H1 (cell line): ENCODE data around the gene GNL2.
A peak's percentile ranks its signal among the peaks of the same experiment; 100 is the strongest.

Source experiments
- CREB1 ChIP-seq: IDR thresholded peaks from 2 replicates; pipeline ENCODE4 v1.6.1; 2012; ENCODE audit warnings: inconsistent platforms
- CTCF ChIP-seq, 3 experiments: IDR thresholded peaks; 1 replicate in 2 of 3; 2 replicates in 1 of 3; pipeline versions ENCODE4 v1.5.1 to v1.6.1; 2011; ENCODE audit warnings: low read length in 3 of 3, mild to moderate bottlenecking in 3 of 3, inconsistent platforms in 2 of 3, low read depth in 1 of 3, moderate library complexity in 1 of 3; ENCODE audit not compliant: insufficient read depth in 1 of 3; ENCODE audit errors: control extremely low read depth in 1 of 3
- EGR1 ChIP-seq: IDR thresholded peaks from 2 replicates; pipeline ENCODE4 v1.6.1; 2011; ENCODE audit warnings: low read depth, low read length, borderline replicate concordance
- GABPA ChIP-seq: IDR thresholded peaks from 2 replicates; pipeline ENCODE4 v1.6.1; 2011; ENCODE audit warnings: mild to moderate bottlenecking, low read length, moderate library complexity, borderline replicate concordance; ENCODE audit not compliant: insufficient read depth
- JUN ChIP-seq: IDR thresholded peaks from 2 replicates; pipeline ENCODE4 v1.6.1; 2011; ENCODE audit warnings: low read depth, mild to moderate bottlenecking, improper control_type of control experiment, low read length
- POLR2A ChIP-seq, 2 experiments: IDR thresholded peaks; 1 replicate in 1 of 2; 2 replicates in 1 of 2; pipeline ENCODE4 v1.6.1; 2011; ENCODE audit warnings: low read depth in 2 of 2, low read length in 2 of 2, mild to moderate bottlenecking in 2 of 2; ENCODE audit errors: control extremely low read depth in 1 of 2
- POLR2AphosphoS5 ChIP-seq: IDR thresholded peaks from 2 replicates; pipeline ENCODE4 v1.6.1; 2011; ENCODE audit warnings: low read depth, low read length
- RAD21 ChIP-seq, 2 experiments: IDR thresholded peaks in 1 of 2; conservative IDR thresholded peaks in 1 of 2; 2 replicates each; pipeline ENCODE4 v1.6.1; 2011; ENCODE audit warnings: low read depth in 2 of 2, low read length in 2 of 2, improper control_type of control experiment in 1 of 2, inconsistent platforms in 1 of 2, mild to moderate bottlenecking in 1 of 2, moderate library complexity in 1 of 2
- RNF2 ChIP-seq: fragments of 200-900, 300-1000 bp; sonication (generic); IDR thresholded peaks from 2 replicates; pipeline ENCODE4 v1.7.1; 2016; ENCODE audit warnings: borderline replicate concordance, low read depth, mild to moderate bottlenecking, antibody characterized with exemption, low read length; ENCODE audit not compliant: poor library complexity, severe bottlenecking; ENCODE audit errors: missing control alignments
- SIN3A ChIP-seq, 2 experiments: IDR thresholded peaks in 1 of 2; conservative IDR thresholded peaks in 1 of 2; 2 replicates each; pipeline ENCODE4 v1.6.1; 2011 to 2012; ENCODE audit warnings: low read length in 2 of 2, improper control_type of control experiment in 1 of 2, low read depth in 1 of 2, mild to moderate bottlenecking in 1 of 2
- SIX5 ChIP-seq: IDR thresholded peaks from 2 replicates; pipeline ENCODE4 v1.6.1; 2011; ENCODE audit warnings: mild to moderate bottlenecking, low read depth, low read length
- SUZ12 ChIP-seq: fragments of 200-600 bp; sonication (generic); IDR thresholded peaks from 2 replicates; pipeline ENCODE4 v1.6.1; 2012; ENCODE audit warnings: mild to moderate bottlenecking, inconsistent platforms, low read length, moderate library complexity, mixed read lengths
- ZNF274 ChIP-seq: IDR thresholded peaks from 2 replicates; pipeline ENCODE4 v1.7.0; 2012; ENCODE audit warnings: low read length, borderline replicate concordance; ENCODE audit errors: extremely low read depth

DNA sequence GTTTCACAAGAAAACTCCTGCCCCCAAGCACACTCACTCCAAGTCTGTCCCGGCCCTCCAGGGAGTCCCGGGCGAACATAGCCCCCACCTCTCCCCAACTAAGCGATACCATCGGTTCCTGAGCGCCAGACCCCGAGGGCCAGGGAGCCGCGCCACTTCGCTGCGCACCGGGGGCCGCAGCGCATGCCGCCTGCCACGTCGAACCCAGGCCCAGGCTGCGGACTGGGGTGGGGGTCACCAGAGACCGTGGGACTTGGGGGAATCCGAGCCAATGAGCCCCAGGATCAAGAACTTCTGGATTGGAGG lies 38.2 kb upstream of the GNL2 start:
- TF ChIP-seq EGR1 (no peak), JUN (no peak), RAD21 (IDR thresholded peaks at IDR 0.05 in 1 of 2, conservative IDR thresholded peaks at IDR 0.05 in 1 of 2; ENCODE audit: low read depth in 2 of 2, low read length in 2 of 2) (no peak), CREB1 (0 out of 2 replicates have a peak, but pooled peaks have one; percentile 2), POLR2A (IDR thresholded peaks at IDR 0.05; ENCODE audit: control extremely low read depth in 1 of 2, low read depth in 2 of 2, low read length in 2 of 2) (no peak), SIN3A (conservative IDR thresholded peaks at IDR 0.05 in 1 of 2, IDR thresholded peaks at IDR 0.05 in 1 of 2; ENCODE audit: low read depth in 1 of 2, low read length in 2 of 2) (no peak), CTCF (IDR thresholded peaks at IDR 0.05; ENCODE audit: control extremely low read depth in 1 of 3, insufficient read depth in 1 of 3, low read depth in 1 of 3, low read length in 3 of 3) (no peak), POLR2AphosphoS5 (no peak), SIX5 (no peak), SUZ12 (peak; percentile 93; the same call in 1 of the 2 replicates), ZNF274 (no peak), RNF2 (no peak), GABPA (no peak)
